Neuron (in vitro differentiated cells): Measurements from ENCODE around the gene PLPPR5.
"Not testable (repeated sequence)": the region's sequence is repeated elsewhere in the genome, so short reads cannot be mapped to it uniquely, and the experiment has no call there.

ENCODE experiments used
- H2AFZ ChIP-seq: one replicate; pipeline ENCODE4 v1.6.1; 2013; ENCODE audit warnings: low read depth, mild to moderate bottlenecking, inconsistent platforms, low read length, moderate library complexity
- H3K27me3 ChIP-seq: one replicate; pipeline ENCODE4 v1.6.1; 2013; ENCODE audit warnings: low read length; ENCODE audit not compliant: insufficient read depth
- H3K36me3 ChIP-seq: one replicate; pipeline ENCODE4 v1.6.1; 2013; ENCODE audit warnings: low read length; ENCODE audit not compliant: insufficient read depth
- H3K4me1 ChIP-seq: one replicate; pipeline ENCODE4 v1.6.1; 2013; ENCODE audit warnings: low read length; ENCODE audit not compliant: insufficient read depth
- H3K4me3 ChIP-seq: 2 replicates; pipeline ENCODE4 v1.5.1; 2013; ENCODE audit warnings: mild to moderate bottlenecking, low read length, moderate library complexity
- H3K9me3 ChIP-seq: one replicate; pipeline ENCODE4 v1.6.1; 2013; ENCODE audit warnings: low read length

The PLPPR5 gene, protein sequence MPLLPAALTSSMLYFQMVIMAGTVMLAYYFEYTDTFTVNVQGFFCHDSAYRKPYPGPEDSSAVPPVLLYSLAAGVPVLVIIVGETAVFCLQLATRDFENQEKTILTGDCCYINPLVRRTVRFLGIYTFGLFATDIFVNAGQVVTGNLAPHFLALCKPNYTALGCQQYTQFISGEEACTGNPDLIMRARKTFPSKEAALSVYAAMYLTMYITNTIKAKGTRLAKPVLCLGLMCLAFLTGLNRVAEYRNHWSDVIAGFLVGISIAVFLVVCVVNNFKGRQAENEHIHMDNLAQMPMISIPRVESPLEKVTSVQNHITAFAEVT

DNA sequence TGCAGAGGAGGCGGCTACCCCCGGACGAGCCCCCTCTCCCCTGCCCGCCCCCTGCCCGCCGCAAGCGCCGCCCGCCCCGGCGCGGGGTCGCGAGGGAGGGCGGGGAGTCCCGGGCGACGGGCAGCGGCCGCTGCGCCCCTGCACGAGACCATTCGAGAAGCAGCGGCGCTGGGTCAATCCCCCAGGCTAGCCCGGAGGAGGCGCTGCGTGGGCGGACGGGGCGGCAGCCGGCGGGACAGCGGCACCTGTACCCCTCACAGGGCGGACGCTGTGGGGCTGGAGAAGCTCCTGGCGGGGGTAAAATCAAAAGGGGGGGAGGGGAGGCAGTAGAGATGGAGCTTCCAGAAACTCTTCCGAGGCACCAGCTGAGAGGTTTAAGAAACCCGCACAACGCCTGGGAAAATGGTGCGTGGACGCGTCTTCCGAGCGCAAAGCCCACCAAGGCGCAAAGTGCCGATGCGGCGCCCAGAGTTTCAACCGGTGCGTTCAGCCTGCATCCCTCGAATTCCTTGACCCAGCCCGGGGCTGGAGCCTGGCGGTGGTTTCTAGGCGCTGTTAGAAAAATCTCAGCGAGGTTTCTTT is at the start of gene PLPPR5:
Gene PLPPR5 (minus strand): TSS at position 1 of the 582 bp plus-strand sequence. CDS start 190 bp downstream, outside the sequence.
- peak within 1 kb of the TSS; percentile 52 for H3K4me3 ChIP-seq
- no peaks in the 10 kb centered on the region for H3K36me3 ChIP-seq
- peaks cover 10% of the 10 kb centered on the region for H3K4me1 ChIP-seq
- no peaks in the 10 kb centered on the region for H3K9me3 ChIP-seq
- no peaks in the 10 kb centered on the region for H3K27me3 ChIP-seq
- H2AFZ ChIP-seq, result peak within 1 kb of the TSS; percentile 94

- H3K9me3 ChIP-seq, result no peaks in the 10 kb centered on the region
- H3K27me3 ChIP-seq, result no peaks in the 10 kb centered on the region
- H2AFZ ChIP-seq, result no peak overlapping the region
- H3K36me3 ChIP-seq, result no peaks in the 10 kb centered on the region
- H3K4me3 ChIP-seq, result no peak overlapping the region
- H3K4me1 ChIP-seq, result no peaks in the 10 kb centered on the region
Measured at GRCh38 chr1:99051611-99052283, 47.1 kb upstream of the PLPPR5 start.

- Histone ChIP-seq H2AFZ (no peak overlapping the region), H3K27me3 (no peaks in the 10 kb centered on the region), H3K4me1 (no peaks in the 10 kb centered on the region), H3K9me3 (no peaks in the 10 kb centered on the region), H3K4me3 (no peak overlapping the region), H3K36me3 (no peaks in the 10 kb centered on the region)
Measured at GRCh38 chr1:99049745-99050144, 45.1 kb upstream of the PLPPR5 start.

DNA sequence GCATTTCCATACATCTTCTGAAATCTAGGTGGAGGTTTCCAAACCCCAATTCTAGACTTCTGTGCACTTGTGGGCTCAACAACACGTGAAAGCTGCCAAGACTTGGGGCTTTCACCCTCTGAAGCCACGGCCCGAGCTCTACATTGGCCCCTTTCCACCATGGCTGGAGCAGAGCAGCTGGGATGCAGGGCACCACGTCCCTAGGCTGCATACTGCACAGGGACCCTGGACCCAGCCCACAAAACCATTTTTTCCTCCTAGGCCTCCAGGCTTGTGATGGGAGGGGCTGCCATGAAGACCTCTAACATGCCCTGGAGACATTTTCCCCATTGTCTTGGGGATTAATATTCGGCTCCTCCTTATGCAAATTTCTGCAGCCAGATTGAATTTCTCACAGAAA is 32.1 kb upstream of the PLPPR5 start:
- not testable (repeated sequence) for H3K4me3 ChIP-seq, H3K36me3 ChIP-seq, H3K4me1 ChIP-seq, H3K27me3 ChIP-seq, H3K9me3 ChIP-seq, H2AFZ ChIP-seq

DNA sequence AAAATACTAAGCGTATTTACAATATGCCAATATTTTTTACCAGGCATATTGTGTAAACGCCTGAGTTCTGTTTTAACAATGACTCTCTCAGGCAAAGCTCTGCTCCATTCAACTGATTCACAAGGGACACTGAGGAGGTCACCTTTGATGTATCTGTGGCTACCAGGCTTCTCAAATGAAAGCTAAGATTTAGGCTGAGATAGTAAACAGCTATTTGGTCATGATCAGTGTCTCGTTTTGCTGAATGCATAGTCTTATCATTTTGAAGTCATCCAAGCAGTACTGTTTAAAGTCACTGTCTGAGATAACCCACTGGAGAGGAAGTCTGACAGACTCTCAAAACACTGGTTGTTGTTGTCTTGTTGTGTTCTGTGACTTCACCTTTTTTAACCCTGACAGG is 13.7 kb upstream of the PLPPR5 start:
- no peak overlapping the region for H2AFZ ChIP-seq
- no peaks in the 10 kb centered on the region for H3K36me3 ChIP-seq
- no peaks in the 10 kb centered on the region for H3K27me3 ChIP-seq
- no peaks in the 10 kb centered on the region for H3K9me3 ChIP-seq
- H3K4me3 ChIP-seq, result no peak overlapping the region
- peaks cover 12% of the 10 kb centered on the region for H3K4me1 ChIP-seq

DNA sequence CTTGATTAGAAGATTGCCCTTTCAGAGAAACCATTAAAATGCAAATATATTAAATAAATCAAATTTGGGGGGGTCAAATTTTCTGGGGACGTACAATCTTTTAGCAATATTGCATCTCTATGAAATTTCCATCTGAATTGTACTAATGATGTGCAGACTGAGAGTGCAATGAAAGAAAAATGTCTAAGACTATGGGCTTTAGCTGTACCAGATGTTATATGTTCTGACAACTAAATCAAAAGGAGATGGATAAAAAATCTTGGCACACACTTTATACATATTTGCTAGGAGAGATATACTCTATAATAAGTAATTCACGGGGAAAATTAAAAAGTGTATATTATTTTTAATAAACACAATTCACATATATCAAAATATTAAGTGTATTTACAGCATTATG is 13.0 kb upstream of the PLPPR5 start:
- H3K27me3 ChIP-seq, result no peaks in the 10 kb centered on the region
- H3K9me3 ChIP-seq, result no peaks in the 10 kb centered on the region
- no peak overlapping the region for H2AFZ ChIP-seq
- no peak overlapping the region for H3K4me3 ChIP-seq
- H3K4me1 ChIP-seq, result peaks cover 12% of the 10 kb centered on the region
- H3K36me3 ChIP-seq, result no peaks in the 10 kb centered on the region

- Histone ChIP-seq H2AFZ (no peak overlapping the region), H3K36me3 (no peaks in the 10 kb centered on the region), H3K4me3 (no peak overlapping the region), H3K27me3 (no peaks in the 10 kb centered on the region), H3K9me3 (no peaks in the 10 kb centered on the region), H3K4me1 (peaks cover 2% of the 10 kb centered on the region)
Measured at GRCh38 chr1:99010679-99011078, 6.0 kb upstream of the PLPPR5 start.

- Histone ChIP-seq H2AFZ (no peak overlapping the region), H3K9me3 (no peaks in the 10 kb centered on the region), H3K36me3 (no peaks in the 10 kb centered on the region), H3K4me1 (peaks cover 10% of the 10 kb centered on the region), H3K4me3 (no peak overlapping the region), H3K27me3 (no peaks in the 10 kb centered on the region)
Measured at GRCh38 chr1:99007366-99007765, 2.7 kb upstream of the PLPPR5 start.

- H3K4me1 ChIP-seq, result peaks cover 10% of the 10 kb centered on the region
- H3K9me3 ChIP-seq, result no peaks in the 10 kb centered on the region
- H2AFZ ChIP-seq, result peak overlapping the region; percentile 94
- H3K27me3 ChIP-seq, result no peaks in the 10 kb centered on the region
- H3K4me3 ChIP-seq, result peak overlapping the region; percentile 52
- no peaks in the 10 kb centered on the region for H3K36me3 ChIP-seq
Measured at GRCh38 chr1:99005537-99005942, 879 bp upstream of the PLPPR5 start.

- Histone ChIP-seq H3K4me3 (peak overlapping the region; percentile 52), H2AFZ (peak overlapping the region; percentile 94), H3K36me3 (no peaks in the 10 kb centered on the region), H3K4me1 (peaks cover 10% of the 10 kb centered on the region), H3K27me3 (no peaks in the 10 kb centered on the region), H3K9me3 (no peaks in the 10 kb centered on the region)
Measured at GRCh38 chr1:99004254-99004860, 304 bp downstream of the PLPPR5 start.

GRCh38 chr1:99003581-99004253 is 944 bp downstream of the PLPPR5 start:
- Histone ChIP-seq H3K4me3 (peak overlapping the region; percentile 52), H3K9me3 (no peaks in the 10 kb centered on the region), H3K4me1 (peaks cover 10% of the 10 kb centered on the region), H3K36me3 (no peaks in the 10 kb centered on the region), H3K27me3 (no peaks in the 10 kb centered on the region), H2AFZ (peak overlapping the region; percentile 94)

GRCh38 chr1:98992844-98993243 is 11.8 kb downstream of the PLPPR5 start:
- Histone ChIP-seq H3K36me3 (no peaks in the 10 kb centered on the region), H2AFZ (no peak overlapping the region), H3K4me3 (no peak overlapping the region), H3K4me1 (no peaks in the 10 kb centered on the region), H3K27me3 (no peaks in the 10 kb centered on the region), H3K9me3 (no peaks in the 10 kb centered on the region)
